Measurements from ENCODE around the gene CEBPA.
"Not testable (repeated sequence)": the region's sequence is repeated elsewhere in the genome, so short reads cannot be mapped to it uniquely, and the experiment has no call there.

CEBPA gene

GRCh38 chr19:33298146-33298911 lies 4.0 kb downstream of the CEBPA start:
- no peak for ATAC-seq
- no peak overlapping the region for H3K27ac Mint-ChIP-seq
- H3K36me3 Mint-ChIP-seq: no peaks in the 10 kb centered on the region
- H3K4me1 Mint-ChIP-seq: peaks cover 6% of the 10 kb centered on the region
- no peaks in the 10 kb centered on the region for H3K9me3 Mint-ChIP-seq
- peaks cover 76% of the 10 kb centered on the region for H3K27me3 Mint-ChIP-seq
- no peak overlapping the region for H3K4me3 Mint-ChIP-seq

GRCh38 chr19:33297401-33298145 lies 4.8 kb downstream of the CEBPA start:
- no peak overlapping the region for H3K4me3 Mint-ChIP-seq
- no peaks in the 10 kb centered on the region for H3K36me3 Mint-ChIP-seq
- peaks cover 6% of the 10 kb centered on the region for H3K4me1 Mint-ChIP-seq
- no peaks in the 10 kb centered on the region for H3K9me3 Mint-ChIP-seq
- peaks cover 83% of the 10 kb centered on the region for H3K27me3 Mint-ChIP-seq
- ATAC-seq: no peak
- H3K27ac Mint-ChIP-seq: no peak overlapping the region

- H3K36me3 Mint-ChIP-seq: no peaks in the 10 kb centered on the region
- H3K4me1 Mint-ChIP-seq: peaks cover 6% of the 10 kb centered on the region
- H3K9me3 Mint-ChIP-seq: no peaks in the 10 kb centered on the region
- H3K4me3 Mint-ChIP-seq: no peak overlapping the region
- H3K27me3 Mint-ChIP-seq: peaks cover 92% of the 10 kb centered on the region
- no peak overlapping the region for H3K27ac Mint-ChIP-seq
- no peak for ATAC-seq
Observed at GRCh38 chr19:33296488-33296971, 5.8 kb downstream of the CEBPA start.

GRCh38 chr19:33295621-33296487 lies 6.5 kb downstream of the CEBPA start:
- H3K27ac Mint-ChIP-seq: no peak overlapping the region
- no peaks in the 10 kb centered on the region for H3K9me3 Mint-ChIP-seq
- H3K27me3 Mint-ChIP-seq: peaks cover 94% of the 10 kb centered on the region
- H3K4me1 Mint-ChIP-seq: peaks cover 6% of the 10 kb centered on the region
- H3K36me3 Mint-ChIP-seq: no peaks in the 10 kb centered on the region
- no peak for ATAC-seq
- no peak overlapping the region for H3K4me3 Mint-ChIP-seq

- H3K4me3 Mint-ChIP-seq, H3K4me1 Mint-ChIP-seq, H3K36me3 Mint-ChIP-seq, H3K27ac Mint-ChIP-seq, H3K9me3 Mint-ChIP-seq, ATAC-seq: not testable (repeated sequence)
- peaks cover 94% of the 10 kb centered on the region for H3K27me3 Mint-ChIP-seq
Observed at GRCh38 chr19:33295046-33295445, 7.3 kb downstream of the CEBPA start.

- H3K4me3 Mint-ChIP-seq: no peak overlapping the region
- H3K4me1 Mint-ChIP-seq: peaks cover 6% of the 10 kb centered on the region
- peaks cover 3% of the 10 kb centered on the region for H3K9me3 Mint-ChIP-seq
- no peak overlapping the region for H3K27ac Mint-ChIP-seq
- H3K36me3 Mint-ChIP-seq: no peaks in the 10 kb centered on the region
- H3K27me3 Mint-ChIP-seq: peaks cover 98% of the 10 kb centered on the region
- ATAC-seq: no peak
Observed at GRCh38 chr19:33294058-33294798, 8.1 kb downstream of the CEBPA start.

- Mint-ChIP-seq H3K4me1 (peaks cover 6% of the 10 kb centered on the region), H3K9me3 (peaks cover 9% of the 10 kb centered on the region), H3K27me3 (peaks cover 91% of the 10 kb centered on the region), H3K4me3 (no peak overlapping the region), H3K27ac (no peak overlapping the region), H3K36me3 (no peaks in the 10 kb centered on the region)
- no peak for ATAC-seq
Observed at GRCh38 chr19:33293255-33294057, 8.9 kb downstream of the CEBPA start.

GRCh38 chr19:33292595-33293254 lies 9.6 kb downstream of the CEBPA start:
- peaks cover 6% of the 10 kb centered on the region for H3K4me1 Mint-ChIP-seq
- peaks cover 15% of the 10 kb centered on the region for H3K9me3 Mint-ChIP-seq
- H3K27me3 Mint-ChIP-seq: peaks cover 90% of the 10 kb centered on the region
- no peak overlapping the region for H3K4me3 Mint-ChIP-seq
- no peak overlapping the region for H3K27ac Mint-ChIP-seq
- ATAC-seq: no peak
- H3K36me3 Mint-ChIP-seq: no peaks in the 10 kb centered on the region

GRCh38 chr19:33291623-33292534 lies 10.5 kb downstream of the CEBPA start:
- no peak for ATAC-seq
- Mint-ChIP-seq H3K4me1 (peaks cover 6% of the 10 kb centered on the region), H3K27me3 (peaks cover 90% of the 10 kb centered on the region)

GRCh38 chr19:33290956-33291622 lies 11.2 kb downstream of the CEBPA start:
- Mint-ChIP-seq H3K4me3 (no peak overlapping the region), H3K36me3 (no peaks in the 10 kb centered on the region), H3K4me1 (peaks cover 6% of the 10 kb centered on the region), H3K27me3 (peaks cover 91% of the 10 kb centered on the region), H3K27ac (no peak overlapping the region), H3K9me3 (peaks cover 20% of the 10 kb centered on the region)
- no peak for ATAC-seq

More at GRCh38 chr19:33291623-33292534, 10.5 kb downstream of the CEBPA start:
- H3K36me3 Mint-ChIP-seq: no peaks in the 10 kb centered on the region
- no peak overlapping the region for H3K4me3 Mint-ChIP-seq
- peaks cover 18% of the 10 kb centered on the region for H3K9me3 Mint-ChIP-seq
- H3K27ac Mint-ChIP-seq: no peak overlapping the region

- Mint-ChIP-seq H3K4me3 (no peak overlapping the region), H3K9me3 (peaks cover 20% of the 10 kb centered on the region), H3K27me3 (peaks cover 84% of the 10 kb centered on the region), H3K27ac (no peak overlapping the region), H3K36me3 (no peaks in the 10 kb centered on the region), H3K4me1 (peaks cover 6% of the 10 kb centered on the region)
- no peak for ATAC-seq
Observed at GRCh38 chr19:33290082-33290815, 12.1 kb downstream of the CEBPA start.

GRCh38 chr19:33289261-33289660 lies 13.1 kb downstream of the CEBPA start:
- Mint-ChIP-seq H3K36me3 (no peaks in the 10 kb centered on the region), H3K27me3 (peaks cover 80% of the 10 kb centered on the region), H3K27ac (no peak overlapping the region), H3K4me1 (peaks cover 6% of the 10 kb centered on the region), H3K4me3 (no peak overlapping the region), H3K9me3 (peaks cover 20% of the 10 kb centered on the region)
- ATAC-seq: no peak
